SW 1271 (cell line): ENCODE measurements around the gene KIF12.

Experiments used
- DNase-seq, 2 experiments: peaks; one replicate each; lab custom pipeline; 2025; lab: John Stamatoyannopoulos, UW

KIF12 gene

GRCh38 chr9:114105236-114105635 lies 6.1 kb upstream of the KIF12 start:
- DNase-seq = no peak

- DNase-seq = no peak
Measured at GRCh38 chr9:114102484-114102883, 3.4 kb upstream of the KIF12 start.

GRCh38 chr9:114100536-114100935 lies 1.4 kb upstream of the KIF12 start:
- no peak for DNase-seq

GRCh38 chr9:114099669-114100270 lies 678 bp upstream of the KIF12 start:
- DNase-seq = no peak

DNA sequence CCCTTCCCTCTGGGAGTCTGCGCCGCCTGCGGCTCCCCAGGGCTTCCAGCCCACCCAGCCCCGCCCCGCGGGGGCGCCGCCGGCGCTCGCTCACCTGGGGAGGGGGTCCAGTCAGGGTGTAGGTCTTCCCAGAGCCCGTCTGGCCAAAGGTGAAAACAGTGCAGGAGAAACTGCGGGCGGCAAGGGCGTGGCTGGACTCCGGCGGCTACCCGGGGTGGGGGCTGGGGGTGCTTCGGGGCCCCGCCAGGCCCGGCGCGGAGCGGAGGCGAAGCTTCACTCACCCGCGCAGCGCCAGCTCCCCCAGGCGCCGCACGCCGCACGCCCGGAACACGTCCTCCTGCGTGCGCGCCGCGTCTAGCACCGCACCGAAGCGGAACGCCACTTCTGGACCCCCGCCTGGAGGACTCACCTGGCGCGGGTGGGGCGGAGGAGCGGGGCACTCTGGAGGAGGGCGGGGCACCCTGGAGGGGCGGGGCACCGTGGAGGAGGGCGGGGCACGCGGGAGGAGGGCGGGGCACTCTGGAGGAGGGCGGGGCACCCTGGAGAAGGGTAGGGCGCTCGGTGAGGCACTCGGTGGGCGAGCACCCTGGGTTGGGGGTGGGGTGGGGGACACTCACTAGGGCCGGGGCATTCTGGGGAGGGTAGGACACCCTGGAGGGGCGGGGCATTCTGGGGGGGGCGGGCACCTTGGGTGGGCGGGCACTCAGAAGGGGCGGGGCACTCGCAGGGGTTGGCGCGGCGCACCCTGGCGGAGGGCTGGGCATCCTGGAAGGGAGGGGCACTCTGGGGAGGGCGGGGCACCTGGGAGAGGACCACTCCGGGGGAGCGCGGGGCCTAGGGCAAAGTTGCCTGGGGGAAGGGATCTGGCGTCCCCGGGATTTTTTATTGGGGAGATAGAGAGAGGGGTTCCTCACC lies 814 bp downstream of the KIF12 start:
- no peak for DNase-seq

GRCh38 chr9:114097613-114098020 lies 1.5 kb downstream of the KIF12 start:
- no peak for DNase-seq

DNA sequence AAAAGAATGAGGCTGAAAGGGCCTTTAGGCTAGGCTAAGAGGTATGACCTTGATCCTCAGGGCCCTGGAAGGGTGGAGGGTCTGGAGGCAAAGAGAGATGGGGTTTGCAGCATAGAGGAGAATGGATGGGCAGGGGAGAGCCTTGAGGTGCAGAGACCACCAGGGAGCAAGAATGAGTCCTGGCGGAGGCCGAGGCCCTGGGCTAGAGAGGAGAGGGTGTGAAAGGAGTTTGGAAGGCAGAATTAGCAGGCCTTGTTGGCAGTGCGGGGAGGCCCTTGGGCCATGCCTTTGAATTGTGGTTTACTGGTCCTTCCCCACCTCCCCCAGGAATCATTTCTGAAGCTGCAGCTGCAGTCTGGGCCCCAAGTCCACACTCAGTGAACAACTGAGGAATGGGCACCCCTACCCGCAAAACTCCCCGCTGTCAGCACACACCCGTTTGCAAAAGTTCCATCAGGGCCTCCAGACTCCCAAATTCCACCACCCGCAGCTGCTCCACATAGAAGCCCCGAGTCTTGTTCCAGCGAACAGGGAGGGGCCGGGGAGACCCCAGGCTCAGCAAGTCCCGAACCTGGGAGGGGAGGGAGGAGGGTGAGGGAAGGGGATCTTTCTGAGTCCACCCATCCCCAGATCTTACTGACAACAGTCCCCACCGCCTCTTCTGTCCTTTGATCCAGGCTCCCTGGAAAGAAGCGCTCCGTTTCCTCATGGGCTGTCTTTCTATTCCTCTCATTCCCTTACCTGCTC lies 2.1 kb downstream of the KIF12 start:
- DNase-seq = no peak

DNA sequence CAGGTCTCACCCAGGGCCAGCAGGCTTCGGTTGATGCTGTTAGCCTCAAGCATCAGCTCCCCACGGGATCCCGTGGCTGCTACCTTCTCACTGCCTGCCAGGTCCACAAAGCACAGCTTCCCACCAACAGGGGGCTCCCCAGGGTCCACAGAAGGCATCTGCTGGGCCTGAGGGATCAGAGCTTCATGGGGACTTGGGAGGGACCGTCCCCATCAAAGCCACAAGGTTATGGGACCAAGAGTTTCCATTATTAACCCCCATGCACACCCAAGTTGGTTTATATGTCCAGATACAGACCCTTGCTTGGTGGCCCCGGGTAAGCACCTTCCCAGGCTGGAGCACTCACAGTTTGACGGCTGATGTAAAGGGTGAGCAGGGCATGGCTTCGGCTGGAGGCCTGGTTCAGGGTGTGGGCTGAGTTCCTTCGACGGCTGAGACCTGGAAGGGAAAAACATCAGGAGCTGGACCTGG lies 3.0 kb downstream of the KIF12 start:
- DNase-seq = no peak

- DNase-seq = no peak
Measured at GRCh38 chr9:114094971-114095370, 4.1 kb downstream of the KIF12 start.

DNA sequence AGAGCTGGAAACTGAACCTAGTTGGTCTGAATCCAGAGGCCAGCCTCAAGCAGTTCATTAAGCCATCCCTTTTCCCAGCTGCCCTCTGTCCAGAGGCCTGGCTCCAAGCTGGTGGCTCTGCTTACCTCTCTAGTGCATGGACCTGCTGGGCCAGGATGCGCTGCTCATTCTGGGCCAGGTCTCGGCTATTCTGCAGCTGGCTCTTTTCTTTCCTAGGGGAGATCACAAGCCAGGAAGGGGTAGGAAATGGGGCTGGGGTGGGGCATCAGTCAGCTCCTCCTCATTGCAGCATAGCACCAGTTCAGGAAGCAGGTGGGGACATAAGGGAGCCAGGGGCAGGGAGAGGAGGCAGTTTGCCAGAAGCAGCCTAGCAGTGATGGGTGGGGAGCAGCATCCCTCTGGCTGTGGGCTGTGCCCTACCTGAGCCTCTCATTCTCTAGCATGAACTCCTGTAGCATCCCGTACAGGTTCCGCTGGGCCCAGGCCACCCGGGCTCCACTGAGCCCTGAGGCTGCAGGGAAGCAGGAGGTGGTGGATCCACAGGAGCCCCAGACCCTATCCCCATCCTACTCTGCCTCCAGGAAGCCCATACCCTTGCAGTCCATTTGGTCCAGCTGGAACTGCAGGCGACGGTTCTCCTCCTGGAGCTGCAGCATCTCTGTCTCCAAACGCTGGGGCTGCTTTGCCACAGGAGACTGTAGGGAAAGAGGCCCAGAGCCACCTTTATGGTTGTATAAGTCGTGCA lies 5.2 kb downstream of the KIF12 start:
- DNase-seq = no peak

- no peak for DNase-seq
Measured at GRCh38 chr9:114093031-114093471, 6.0 kb downstream of the KIF12 start.

GRCh38 chr9:114092336-114092735 lies 6.8 kb downstream of the KIF12 start:
- no peak for DNase-seq

- DNase-seq = no peak
Measured at GRCh38 chr9:114091711-114092110, 7.4 kb downstream of the KIF12 start.

GRCh38 chr9:114090798-114091197 lies 8.3 kb downstream of the KIF12 start:
- DNase-seq = no peak

GRCh38 chr9:114089206-114089840 lies 9.8 kb downstream of the KIF12 start:
- DNase-seq = no peak

DNA sequence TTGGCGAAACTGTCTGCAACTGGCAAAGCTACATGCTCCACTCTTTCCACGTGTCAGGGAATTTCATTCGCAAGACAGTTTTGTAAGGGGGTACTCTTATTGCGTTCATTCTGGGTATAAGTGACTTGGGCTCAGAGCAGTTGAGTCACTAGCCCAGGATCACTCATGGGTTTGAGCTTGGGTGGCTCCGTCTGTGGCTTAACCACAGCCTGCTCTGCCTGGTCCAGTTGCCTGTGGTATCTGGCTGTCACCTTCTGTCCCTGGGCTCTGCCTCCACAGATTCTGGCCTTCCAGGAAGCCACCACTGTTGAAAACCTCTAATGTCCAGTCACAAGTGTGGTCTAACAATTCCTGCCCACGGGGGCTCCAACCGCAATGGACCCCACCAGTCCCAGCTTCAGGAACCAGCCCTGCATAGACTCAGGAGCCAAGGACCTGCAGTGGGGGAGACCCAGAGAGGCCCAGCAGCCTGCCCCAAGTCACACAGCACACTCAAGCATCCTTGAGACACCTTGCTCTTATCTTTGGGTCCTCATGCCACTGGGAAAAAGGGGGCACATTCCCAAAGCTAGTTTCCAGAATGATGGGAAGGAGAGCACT lies 10.4 kb downstream of the KIF12 start:
- DNase-seq = no peak

- DNase-seq = no peak
Measured at GRCh38 chr9:114087721-114088120, 11.4 kb downstream of the KIF12 start.

DNA sequence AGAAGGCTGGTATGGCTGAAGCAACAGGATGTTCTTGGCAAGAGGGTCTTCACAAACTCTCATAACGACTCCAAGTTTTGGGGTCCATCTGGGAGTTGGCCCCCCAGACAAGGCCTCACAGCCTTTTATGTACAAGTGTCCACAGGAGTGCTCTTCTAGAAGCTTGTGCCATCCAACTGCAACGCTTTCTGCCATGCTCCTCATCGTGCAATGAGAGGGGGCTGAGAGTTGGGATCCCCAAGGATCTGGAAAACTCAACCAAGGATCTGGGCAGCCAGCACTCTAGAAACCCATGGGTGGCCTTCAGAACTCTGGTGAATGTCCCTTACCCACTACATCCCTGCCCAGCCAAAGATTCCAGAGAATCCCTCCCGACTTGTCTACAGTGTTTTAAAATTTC lies 12.5 kb downstream of the KIF12 start:
- no peak for DNase-seq

DNA sequence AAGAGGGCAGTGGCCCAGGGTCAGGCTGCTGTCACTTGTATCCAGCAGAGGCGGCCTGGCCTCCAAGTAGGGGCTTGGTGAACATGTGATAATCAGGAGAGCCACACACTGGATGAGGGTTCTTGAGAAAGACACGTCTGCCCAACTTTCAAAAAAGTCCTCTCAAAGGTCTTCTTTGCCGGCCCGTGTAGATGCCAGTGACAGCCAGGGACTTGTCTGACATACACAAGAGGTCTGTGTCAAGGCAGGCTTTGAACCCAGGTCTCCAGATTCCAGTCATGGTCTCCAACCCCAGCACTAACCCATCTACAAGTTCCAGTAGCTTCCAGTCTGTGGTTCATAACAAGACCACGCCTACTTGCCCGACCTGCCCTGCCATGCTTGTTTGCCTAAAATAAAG lies 13.1 kb downstream of the KIF12 start:
- DNase-seq = no peak

- DNase-seq = no peak
Measured at GRCh38 chr9:114085387-114085789, 13.7 kb downstream of the KIF12 start.
